ENCODE data around the gene TAOK1. TPM values are rescaled to one million over a fixed set of nuclear protein-coding genes. Genes with fewer than 3 reads are reported as not detected.
A peak's percentile ranks its signal among the peaks of the same experiment; 100 is the strongest.

TAOK1 gene
- total and polyA plus RNA-seq, 9 donors: 15.6 to 36.2 (median 32.9) TPM

GRCh38 chr17:29582254-29582765 lies 192.1 kb downstream of the TAOK1 start:
- peaks cover 70% of the 10 kb centered on the region for H3K4me1 ChIP-seq (ENCODE audit: control insufficient read depth, insufficient read depth, low read length)
- H3K9me3 ChIP-seq (replicated peaks; ENCODE audit: control insufficient read depth, low read depth, low read length): no peaks in the 10 kb centered on the region
- H3K27me3 ChIP-seq (ENCODE audit: control insufficient read depth, insufficient read depth, low read length): no peaks in the 10 kb centered on the region
- WGBS (ENCODE audit: insufficient coverage): 34% methylated on average over 4 of the region's 10 CpGs
- H3K36me3 ChIP-seq (ENCODE audit: control insufficient read depth, insufficient read depth, low read length): peaks cover 77% of the 10 kb centered on the region
- H3K27ac ChIP-seq (ENCODE audit: low read length): no peak overlapping the region
- no peak overlapping the region for H3K4me3 ChIP-seq (ENCODE audit: low read length)
- no peak for DNase-seq

- 79% methylated on average over 7 of the region's 13 CpGs for WGBS (ENCODE audit: insufficient coverage)
- H3K4me1 ChIP-seq (ENCODE audit: control insufficient read depth, insufficient read depth, low read length): peaks cover 70% of the 10 kb centered on the region
Measured at GRCh38 chr17:29582772-29583171, 192.6 kb downstream of the TAOK1 start.

GRCh38 chr17:29583324-29584248 lies 193.4 kb downstream of the TAOK1 start:
- peak overlapping the region; percentile 42 for H3K27ac ChIP-seq (ENCODE audit: low read length)
- H3K4me3 ChIP-seq (ENCODE audit: low read length): no peak overlapping the region
- H3K9me3 ChIP-seq (replicated peaks; ENCODE audit: control insufficient read depth, low read depth, low read length): no peaks in the 10 kb centered on the region
- H3K4me1 ChIP-seq (ENCODE audit: control insufficient read depth, insufficient read depth, low read length): peaks cover 71% of the 10 kb centered on the region
- WGBS (ENCODE audit: insufficient coverage): 86% methylated on average over 15 of the region's 16 CpGs
- no peaks in the 10 kb centered on the region for H3K27me3 ChIP-seq (ENCODE audit: control insufficient read depth, insufficient read depth, low read length)
- peak; percentile 10 for DNase-seq
- H3K36me3 ChIP-seq (ENCODE audit: control insufficient read depth, insufficient read depth, low read length): peaks cover 64% of the 10 kb centered on the region

More at GRCh38 chr17:29582772-29583171, 192.6 kb downstream of the TAOK1 start:
- Histone ChIP-seq H3K4me3 (ENCODE audit: low read length) (no peak overlapping the region), H3K27ac (ENCODE audit: low read length) (no peak overlapping the region), H3K36me3 (ENCODE audit: control insufficient read depth, insufficient read depth, low read length) (peaks cover 72% of the 10 kb centered on the region), H3K27me3 (ENCODE audit: control insufficient read depth, insufficient read depth, low read length) (no peaks in the 10 kb centered on the region), H3K9me3 (replicated peaks; ENCODE audit: control insufficient read depth, low read depth, low read length) (no peaks in the 10 kb centered on the region)
- peak; percentile 66 for DNase-seq

- Histone ChIP-seq H3K27ac (ENCODE audit: low read length) (peak overlapping the region; percentile 42), H3K36me3 (ENCODE audit: control insufficient read depth, insufficient read depth, low read length) (peaks cover 54% of the 10 kb centered on the region), H3K27me3 (ENCODE audit: control insufficient read depth, insufficient read depth, low read length) (no peaks in the 10 kb centered on the region), H3K4me3 (ENCODE audit: low read length) (no peak overlapping the region), H3K9me3 (replicated peaks; ENCODE audit: control insufficient read depth, low read depth, low read length) (no peaks in the 10 kb centered on the region), H3K4me1 (ENCODE audit: control insufficient read depth, insufficient read depth, low read length) (peaks cover 73% of the 10 kb centered on the region)
- no peak for DNase-seq
- 17% methylated on average over 1 of the region's 12 CpGs for WGBS (ENCODE audit: insufficient coverage)
Measured at GRCh38 chr17:29584452-29585079, 194.4 kb downstream of the TAOK1 start.

GRCh38 chr17:29585080-29585751 lies 195.1 kb downstream of the TAOK1 start:
- Histone ChIP-seq H3K27me3 (ENCODE audit: control insufficient read depth, insufficient read depth, low read length) (no peaks in the 10 kb centered on the region), H3K9me3 (replicated peaks; ENCODE audit: control insufficient read depth, low read depth, low read length) (no peaks in the 10 kb centered on the region), H3K4me3 (ENCODE audit: low read length) (peak overlapping the region; percentile 9), H3K27ac (ENCODE audit: low read length) (peak overlapping the region; percentile 59), H3K4me1 (ENCODE audit: control insufficient read depth, insufficient read depth, low read length) (peaks cover 79% of the 10 kb centered on the region), H3K36me3 (ENCODE audit: control insufficient read depth, insufficient read depth, low read length) (peaks cover 47% of the 10 kb centered on the region)
- 55% methylated on average over 3 of the region's 8 CpGs for WGBS (ENCODE audit: insufficient coverage)
- DNase-seq: no peak

- H3K27me3 ChIP-seq (ENCODE audit: control insufficient read depth, insufficient read depth, low read length): no peaks in the 10 kb centered on the region
- peaks cover 31% of the 10 kb centered on the region for H3K36me3 ChIP-seq (ENCODE audit: control insufficient read depth, insufficient read depth, low read length)
- WGBS (ENCODE audit: insufficient coverage): 94% methylated on average over 3 of the region's 9 CpGs
- no peak overlapping the region for H3K27ac ChIP-seq (ENCODE audit: low read length)
- H3K9me3 ChIP-seq (replicated peaks; ENCODE audit: control insufficient read depth, low read depth, low read length): no peaks in the 10 kb centered on the region
- H3K4me3 ChIP-seq (ENCODE audit: low read length): no peak overlapping the region
- DNase-seq: no peak
- H3K4me1 ChIP-seq (ENCODE audit: control insufficient read depth, insufficient read depth, low read length): peaks cover 85% of the 10 kb centered on the region
Measured at GRCh38 chr17:29586676-29587469, 196.7 kb downstream of the TAOK1 start.

GRCh38 chr17:29587591-29587990 lies 197.4 kb downstream of the TAOK1 start:
- no peaks in the 10 kb centered on the region for H3K9me3 ChIP-seq (replicated peaks; ENCODE audit: control insufficient read depth, low read depth, low read length)
- H3K27me3 ChIP-seq (ENCODE audit: control insufficient read depth, insufficient read depth, low read length): no peaks in the 10 kb centered on the region
- peaks cover 24% of the 10 kb centered on the region for H3K36me3 ChIP-seq (ENCODE audit: control insufficient read depth, insufficient read depth, low read length)
- no peak for DNase-seq
- 83% methylated on average over 2 of the region's 6 CpGs for WGBS (ENCODE audit: insufficient coverage)
- H3K4me3 ChIP-seq (ENCODE audit: low read length): peak overlapping the region; percentile 67
- peak overlapping the region; percentile 15 for H3K27ac ChIP-seq (ENCODE audit: low read length)
- H3K4me1 ChIP-seq (ENCODE audit: control insufficient read depth, insufficient read depth, low read length): peaks cover 85% of the 10 kb centered on the region

GRCh38 chr17:29588017-29588561 lies 197.9 kb downstream of the TAOK1 start:
- Histone ChIP-seq H3K4me3 (ENCODE audit: low read length) (peak overlapping the region; percentile 67), H3K4me1 (ENCODE audit: control insufficient read depth, insufficient read depth, low read length) (peaks cover 84% of the 10 kb centered on the region), H3K36me3 (ENCODE audit: control insufficient read depth, insufficient read depth, low read length) (peaks cover 19% of the 10 kb centered on the region), H3K27me3 (ENCODE audit: control insufficient read depth, insufficient read depth, low read length) (no peaks in the 10 kb centered on the region), H3K9me3 (replicated peaks; ENCODE audit: control insufficient read depth, low read depth, low read length) (no peaks in the 10 kb centered on the region), H3K27ac (ENCODE audit: low read length) (peak overlapping the region; percentile 82)
- WGBS (ENCODE audit: insufficient coverage): 0% methylated on average over 3 of the region's 8 CpGs
- no peak for DNase-seq
